ENCODE measurements around the gene MRPS18A. TPM values are rescaled to one million over a fixed set of nuclear protein-coding genes. Genes with fewer than 3 reads are reported as not detected.

MRPS18A gene
- total and polyA plus RNA-seq, 4 donors: 36.4 to 48.4 (median 38.5) TPM

DNA sequence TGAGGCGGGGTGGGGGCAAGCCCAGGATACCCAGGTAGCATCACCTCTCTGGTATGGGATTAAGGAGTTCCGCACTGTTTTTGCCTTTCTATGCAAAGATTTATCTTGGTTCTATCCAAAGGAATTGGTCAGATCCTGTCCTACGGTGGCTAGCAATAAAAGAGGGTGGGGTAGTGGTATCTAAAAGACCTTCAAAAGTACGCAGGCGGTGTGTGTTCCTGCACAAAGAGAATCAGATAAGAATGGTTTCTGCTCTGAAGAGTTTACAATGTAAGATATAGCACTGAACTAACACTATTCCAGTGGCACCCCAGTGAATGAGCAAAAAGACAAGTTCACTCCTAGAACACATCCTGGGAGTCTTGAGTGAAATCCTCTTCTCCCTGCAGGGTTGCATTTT lies 6.3 kb downstream of the MRPS18A start:
- H3K9me3 ChIP-seq (ENCODE audit: control insufficient read depth in 4 of 4, insufficient read depth in 3 of 4, low read length in 3 of 4): no peaks in the 10 kb centered on the region
- ATAC-seq (ENCODE audit: insufficient read depth, low FRiP score): no peak
- H3K27ac ChIP-seq (ENCODE audit: low read depth in 1 of 2, low read length in 1 of 2): no peak overlapping the region
- H3K36me3 ChIP-seq (ENCODE audit: control insufficient read depth in 4 of 4, insufficient read depth in 4 of 4, low read length in 4 of 4): peaks cover 15 to 29% (median 26%) of the 10 kb centered on the region in 4 donors
- DNase-seq: no peak
- TF ChIP-seq CTCF (IDR thresholded peaks at IDR 0.05; ENCODE audit: control extremely low read depth, extremely low read depth): no peak
- H3K9ac ChIP-seq (ENCODE audit: insufficient read depth in 1 of 2, low read length in 2 of 2): no peak overlapping the region
- WGBS, 2 donors: 93 to 95% methylated on average over 5 of the region's 5 CpGs
- H3K27me3 ChIP-seq (ENCODE audit: control insufficient read depth in 3 of 3, insufficient read depth in 3 of 3, low read length in 2 of 3): no peaks in the 10 kb centered on the region
- H3K4me3 ChIP-seq: no peak overlapping the region
- peaks cover 1 to 24% (median 8%) of the 10 kb centered on the region in 5 donors for H3K4me1 ChIP-seq (ENCODE audit: control insufficient read depth in 5 of 5, insufficient read depth in 5 of 5, low read length in 5 of 5)

DNA sequence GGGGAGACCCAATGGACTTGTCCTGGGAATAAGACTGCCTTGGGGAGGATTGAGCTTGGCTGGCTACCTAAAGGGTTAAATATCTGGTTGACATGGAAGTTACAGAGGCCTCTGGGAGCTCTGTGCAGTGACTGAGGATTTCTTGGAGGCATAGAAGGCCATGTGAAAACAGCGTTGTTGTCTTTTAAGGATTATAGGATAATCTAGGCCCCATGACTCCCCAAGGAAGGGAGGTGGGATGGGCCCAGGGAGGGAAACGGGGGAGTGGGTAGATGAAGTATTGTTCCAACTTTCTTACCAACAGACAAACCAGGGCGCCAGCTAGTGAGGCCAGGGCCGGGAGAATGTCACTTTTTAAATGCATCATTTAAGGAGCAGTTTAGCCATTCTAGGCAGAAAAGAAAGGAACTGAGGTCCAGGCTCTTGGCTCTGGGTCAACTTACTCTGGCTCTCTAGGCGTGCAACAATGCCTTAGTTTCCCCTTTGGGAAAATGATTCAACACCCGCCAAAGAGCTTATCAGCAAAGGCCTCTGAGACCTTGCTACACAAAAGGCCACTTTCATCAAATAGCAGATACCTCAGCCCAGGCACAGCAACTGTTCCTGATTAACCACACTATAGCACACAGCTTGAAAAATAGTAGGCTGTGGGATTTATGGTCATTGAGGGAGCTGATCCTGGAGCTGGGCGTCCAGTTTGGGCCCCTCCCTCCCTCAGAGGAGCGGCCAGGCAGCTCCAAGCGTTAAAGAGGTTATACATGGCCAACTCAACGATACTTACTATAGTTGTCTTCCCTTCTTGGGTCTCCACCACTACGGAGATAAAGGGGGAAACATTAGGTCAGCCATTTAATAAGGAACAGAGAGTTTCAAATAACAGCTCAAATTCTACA lies 7.0 kb downstream of the MRPS18A start:
- H3K9ac ChIP-seq (ENCODE audit: insufficient read depth in 1 of 2, low read length in 2 of 2): no peak overlapping the region
- no peak overlapping the region for H3K27ac ChIP-seq (ENCODE audit: low read depth in 1 of 2, low read length in 1 of 2)
- H3K4me1 ChIP-seq (ENCODE audit: control insufficient read depth in 5 of 5, insufficient read depth in 5 of 5, low read length in 5 of 5): peaks cover 0 to 16% (median 5%) of the 10 kb centered on the region in 5 donors
- no peak for TF ChIP-seq CTCF (IDR thresholded peaks at IDR 0.05; ENCODE audit: control extremely low read depth, extremely low read depth)
- DNase-seq (no peak), ATAC-seq (ENCODE audit: insufficient read depth, low FRiP score) (no peak)
- WGBS, 2 donors: 90 to 92% methylated on average over 11 of the region's 11 CpGs
- H3K4me3 ChIP-seq: no peak overlapping the region
- peaks cover 20 to 31% (median 26%) of the 10 kb centered on the region in 4 donors for H3K36me3 ChIP-seq (ENCODE audit: control insufficient read depth in 4 of 4, insufficient read depth in 4 of 4, low read length in 4 of 4)
- no peaks in the 10 kb centered on the region for H3K9me3 ChIP-seq (ENCODE audit: control insufficient read depth in 4 of 4, insufficient read depth in 3 of 4, low read length in 3 of 4)
- no peaks in the 10 kb centered on the region for H3K27me3 ChIP-seq (ENCODE audit: control insufficient read depth in 3 of 3, insufficient read depth in 3 of 3, low read length in 2 of 3)

DNA sequence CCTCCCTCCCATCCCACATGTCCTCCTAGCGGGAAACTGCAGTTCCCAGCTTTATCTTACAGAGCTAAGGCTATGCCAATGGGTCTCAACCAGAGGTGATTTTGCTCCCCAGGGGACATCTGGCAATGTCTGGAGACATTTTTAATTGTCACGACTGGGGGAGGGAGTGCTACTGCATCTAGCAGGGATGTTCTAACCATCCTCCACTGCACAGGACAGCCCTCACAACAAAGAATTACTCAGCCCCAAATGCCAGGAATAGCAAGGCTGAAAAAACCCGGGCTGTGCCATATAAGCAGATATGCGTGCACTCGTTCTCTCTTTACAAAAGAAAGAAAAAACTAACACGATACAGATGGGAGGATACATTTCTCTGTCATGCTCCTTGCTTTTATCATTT lies 8.5 kb downstream of the MRPS18A start:
- DNase-seq (no peak), ATAC-seq (ENCODE audit: insufficient read depth, low FRiP score) (no peak)
- Histone ChIP-seq H3K9me3 (ENCODE audit: control insufficient read depth in 4 of 4, insufficient read depth in 3 of 4, low read length in 3 of 4) (no peaks in the 10 kb centered on the region), H3K9ac (ENCODE audit: insufficient read depth in 1 of 2, low read length in 2 of 2) (no peak overlapping the region), H3K27me3 (ENCODE audit: control insufficient read depth in 3 of 3, insufficient read depth in 3 of 3, low read length in 2 of 3) (no peaks in the 10 kb centered on the region), H3K4me1 (ENCODE audit: control insufficient read depth in 5 of 5, insufficient read depth in 5 of 5, low read length in 5 of 5) (peaks cover 1 to 24% (median 7%) of the 10 kb centered on the region in 5 donors), H3K27ac (ENCODE audit: low read depth in 1 of 2, low read length in 1 of 2) (no peak overlapping the region), H3K4me3 (no peak overlapping the region), H3K36me3 (ENCODE audit: control insufficient read depth in 4 of 4, insufficient read depth in 4 of 4, low read length in 4 of 4) (peaks cover 23 to 43% (median 33%) of the 10 kb centered on the region in 4 donors)
- TF ChIP-seq CTCF (IDR thresholded peaks at IDR 0.05; ENCODE audit: control extremely low read depth, extremely low read depth): no peak
- 94 to 99% methylated on average over 6 of the region's 6 CpGs for WGBS, 2 donors
